DMS79 (cell line): Measurements from ENCODE around the gene RAD54L.
"Not testable (repeated sequence)": the region's sequence is repeated elsewhere in the genome, so short reads cannot be mapped to it uniquely, and the experiment has no call there.

Source experiments
- DNase-seq: peaks from one replicate; lab custom pipeline; 2025; lab: John Stamatoyannopoulos, UW

The RAD54L gene

GRCh38 chr1:46247436-46248121, at the start of gene RAD54L:
RAD54L (plus strand) TSS chr1:46247763; CDS start chr1:46248406, 643 bp downstream.
- DNase-seq: peak; percentile 98

- peak; percentile 27 for DNase-seq
Observed at GRCh38 chr1:46197964-46198811, 49.4 kb upstream of the RAD54L start, which contains the start of gene POMGNT1. POMGNT1 (minus strand) TSS chr1:46198434; CDS start chr1:46197821, 613 bp downstream.

- no peak for DNase-seq
Observed at GRCh38 chr1:46199233-46199749, 48.3 kb upstream of the RAD54L start.

GRCh38 chr1:46203738-46204405, 43.7 kb upstream of the RAD54L start:
- no peak for DNase-seq

GRCh38 chr1:46204406-46204742, 43.2 kb upstream of the RAD54L start:
- DNase-seq: peak; percentile 92

- no peak for DNase-seq
Observed at GRCh38 chr1:46205141-46205540, 42.4 kb upstream of the RAD54L start.

- DNase-seq: no peak
Observed at GRCh38 chr1:46205791-46206190, 41.8 kb upstream of the RAD54L start.

GRCh38 chr1:46206399-46206798, 41.2 kb upstream of the RAD54L start:
- DNase-seq: no peak

DNA sequence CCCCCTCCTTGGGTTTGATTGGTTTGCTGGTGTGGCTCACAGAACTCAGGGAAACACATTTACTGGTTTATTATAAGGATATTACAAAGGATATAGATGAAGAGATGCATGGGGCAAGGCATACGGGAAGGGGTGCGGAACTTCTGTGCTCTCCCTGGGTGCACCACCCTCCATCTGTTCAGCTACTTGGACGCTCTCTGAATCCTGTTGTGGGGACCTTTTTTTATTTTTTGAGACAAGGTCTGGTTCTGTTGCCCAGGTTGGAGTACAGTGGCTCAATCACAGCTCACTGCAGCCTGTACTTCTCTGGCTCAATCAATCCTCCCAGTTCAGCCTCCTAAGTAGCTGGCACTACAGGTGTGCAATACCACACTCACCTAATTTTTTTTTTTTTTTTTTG, 37.0 kb upstream of the RAD54L start:
- DNase-seq: no peak

DNA sequence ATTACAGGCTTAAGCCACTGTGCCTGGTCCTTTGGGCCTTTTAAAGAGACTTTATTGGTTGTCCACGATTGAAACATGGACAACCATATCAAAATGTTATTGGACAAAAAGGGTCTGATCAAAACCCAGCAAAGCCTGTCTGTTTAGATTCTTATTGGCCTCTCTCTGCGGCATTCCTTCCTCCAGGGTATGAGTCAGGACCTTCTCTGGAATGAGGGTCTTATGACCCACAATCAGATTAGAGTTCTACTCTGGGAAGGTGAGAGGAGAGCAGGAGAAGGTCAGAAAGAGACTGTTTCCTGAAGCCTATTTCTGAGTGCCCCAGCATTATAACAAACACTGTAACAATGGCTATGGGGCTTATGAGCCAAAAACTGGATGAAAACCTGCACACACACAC, 36.5 kb upstream of the RAD54L start:
- no peak for DNase-seq

GRCh38 chr1:46215504-46215903, 32.1 kb upstream of the RAD54L start:
- no peak for DNase-seq

GRCh38 chr1:46218443-46218842, 29.1 kb upstream of the RAD54L start:
- peak; percentile 98 for DNase-seq

GRCh38 chr1:46219551-46220520, 27.7 kb upstream of the RAD54L start:
- DNase-seq: peak; percentile 27

DNA sequence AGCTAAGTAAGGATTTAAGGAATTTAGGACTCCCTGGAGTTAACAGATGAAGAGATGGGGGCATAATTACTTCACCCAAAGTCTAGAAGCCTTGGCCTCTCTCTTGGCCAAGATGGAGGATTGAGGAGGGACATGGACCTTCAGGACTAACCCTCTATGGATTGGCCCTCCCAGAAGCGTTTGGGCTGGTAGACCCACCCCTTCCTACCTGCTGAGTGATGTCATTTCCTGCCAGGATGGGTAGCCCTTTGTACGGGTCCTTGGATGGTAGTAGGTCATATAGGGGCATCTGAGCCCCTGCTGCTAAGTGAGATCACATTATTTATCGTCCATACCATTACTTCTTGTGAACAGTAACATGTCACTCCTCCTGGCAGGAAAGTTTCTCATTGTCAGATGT, 26.8 kb upstream of the RAD54L start:
- DNase-seq: no peak

GRCh38 chr1:46221749-46222148, 25.8 kb upstream of the RAD54L start:
- no peak for DNase-seq

DNA sequence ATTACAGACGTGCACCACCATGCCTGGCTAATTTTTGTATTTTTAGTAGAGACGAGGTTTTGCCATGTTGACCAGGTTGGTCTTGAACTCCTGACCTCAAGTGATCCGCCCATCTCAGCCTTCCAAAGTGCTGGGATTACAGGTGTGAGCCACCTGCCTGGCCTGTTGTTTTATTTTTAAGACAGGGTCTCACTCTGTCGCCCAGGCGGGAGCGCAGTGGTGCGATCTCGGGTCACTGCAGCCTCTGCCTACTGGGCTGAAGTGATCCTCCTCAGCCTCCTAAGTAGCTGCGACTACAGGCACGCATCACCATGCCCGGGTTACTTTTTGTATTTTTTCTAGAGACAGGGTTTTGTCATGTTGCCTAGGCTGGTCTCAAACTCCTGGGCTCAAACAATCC, 24.5 kb upstream of the RAD54L start:
- DNase-seq: not testable (repeated sequence)

DNA sequence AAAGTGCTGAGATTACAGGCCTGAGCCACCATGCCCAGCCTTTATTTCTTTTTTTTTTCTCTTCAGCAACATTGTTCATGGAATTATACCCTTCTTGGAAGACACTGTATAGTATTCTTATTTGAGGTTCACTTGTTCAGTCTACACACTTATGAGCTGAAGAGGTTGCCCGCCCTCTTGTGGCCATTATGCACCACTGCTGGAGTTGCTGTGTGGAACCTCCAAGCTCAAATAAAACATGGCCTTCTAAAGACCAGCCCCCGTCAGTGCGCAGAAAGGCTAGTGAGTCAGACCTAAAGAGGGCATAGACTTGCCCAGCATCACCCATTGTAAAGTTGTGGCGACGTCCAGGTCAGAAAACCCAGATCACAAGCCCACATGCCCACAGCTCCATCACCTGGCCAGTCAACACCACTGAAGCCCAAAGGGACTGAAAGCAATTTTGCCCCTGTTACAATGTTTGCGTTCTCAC, 24.1 kb upstream of the RAD54L start:
- peak; percentile 61 for DNase-seq

DNA sequence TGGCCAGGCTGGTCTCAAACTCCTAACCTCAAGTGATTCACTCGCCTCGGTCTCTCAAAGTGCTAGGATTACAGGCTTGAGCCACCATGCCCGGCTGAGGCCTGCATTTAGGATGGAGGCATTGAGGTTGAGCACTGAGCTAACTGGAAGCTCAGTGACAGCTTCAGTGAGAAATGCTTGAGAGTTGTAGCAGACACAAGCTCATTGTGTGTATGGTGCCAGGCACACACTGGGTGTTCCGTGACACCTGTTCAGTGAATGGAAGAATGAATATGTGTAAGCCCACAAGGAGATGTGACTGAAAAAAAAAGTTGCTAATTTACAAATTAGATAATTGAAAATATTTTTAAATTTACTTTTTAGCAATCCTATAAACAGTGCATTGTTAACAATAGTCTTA, 22.6 kb upstream of the RAD54L start:
- DNase-seq: no peak

DNA sequence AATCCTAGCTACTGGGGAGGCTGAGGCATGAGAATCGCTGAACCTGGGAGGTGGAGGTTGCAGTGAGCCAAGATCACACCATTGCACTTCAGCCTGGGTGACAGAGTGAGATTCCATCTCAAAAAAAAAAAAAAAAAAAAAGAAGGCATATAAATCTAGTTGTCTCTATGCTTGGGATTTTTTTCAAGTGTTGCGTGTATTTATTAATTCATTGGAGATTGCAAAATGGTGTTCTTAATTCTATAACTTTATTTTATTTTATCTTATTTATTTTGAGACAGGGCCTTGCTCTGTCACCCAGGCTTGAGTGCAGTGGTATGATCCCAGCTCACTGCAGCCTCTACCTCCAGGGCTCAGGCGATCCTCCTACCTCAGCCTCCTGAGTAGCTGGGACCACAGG, 16.3 kb upstream of the RAD54L start:
- not testable (repeated sequence) for DNase-seq

DNA sequence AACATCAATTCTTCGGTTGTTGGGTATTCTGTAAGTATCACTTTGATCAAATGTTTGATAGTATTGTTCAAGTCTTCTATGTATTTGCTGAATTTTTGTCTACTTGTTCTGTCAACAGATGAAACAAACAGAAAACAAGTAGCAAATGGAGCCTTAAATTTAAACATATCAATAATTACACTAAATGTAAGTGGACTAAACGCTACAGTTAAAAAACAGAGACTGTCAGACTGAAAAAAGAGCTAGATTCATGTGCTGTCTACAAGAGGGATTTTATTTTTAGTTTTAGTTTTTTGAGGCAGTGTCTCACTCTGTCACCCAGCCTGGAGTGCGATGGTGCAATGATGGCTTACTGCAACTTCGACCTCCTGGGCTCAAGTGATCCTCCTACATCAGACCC, 10.7 kb upstream of the RAD54L start:
- no peak for DNase-seq

DNA sequence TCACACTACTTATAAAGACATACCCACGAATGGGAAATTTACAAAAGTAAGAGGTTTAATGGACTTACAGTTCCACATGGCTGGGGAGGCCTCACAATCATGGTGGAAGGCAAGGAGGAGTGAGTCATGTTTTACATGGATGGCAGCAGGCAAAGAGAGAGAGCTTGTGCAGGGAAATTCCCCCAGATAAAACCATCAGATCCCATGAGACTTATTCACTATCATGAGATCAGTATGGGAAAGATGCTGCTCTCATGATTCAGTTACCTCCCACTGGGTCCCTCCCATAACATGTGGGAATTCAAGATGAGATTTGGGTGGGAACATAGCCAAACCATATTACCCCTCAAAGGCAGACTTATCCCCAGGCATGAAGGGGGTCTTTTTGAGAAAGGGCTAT, 8.7 kb upstream of the RAD54L start:
- not testable (repeated sequence) for DNase-seq
